Mucosa of stomach (tissue), 1 donor: ENCODE results near the gene OR4S2.

Source experiments
- H3K27me3 ChIP-seq: one replicate; pipeline ENCODE4 v1.7.0; 2013; ENCODE audit warnings: mild to moderate bottlenecking, low read length; ENCODE audit not compliant: control insufficient read depth, insufficient read depth
- H3K36me3 ChIP-seq: one replicate; pipeline ENCODE4 v1.7.0; 2013; ENCODE audit warnings: low read length; ENCODE audit not compliant: control insufficient read depth, insufficient read depth
- H3K4me1 ChIP-seq: one replicate; pipeline ENCODE4 v1.7.0; 2013; ENCODE audit warnings: mild to moderate bottlenecking, low read length; ENCODE audit not compliant: control insufficient read depth, insufficient read depth
- H3K4me3 ChIP-seq: one replicate; pipeline ENCODE4 v1.7.0; 2013; ENCODE audit warnings: low read length
- H3K9ac ChIP-seq: one replicate; pipeline ENCODE4 v1.7.0; 2013; ENCODE audit warnings: mild to moderate bottlenecking, low read length, moderate library complexity
- H3K9me3 ChIP-seq: one replicate; pipeline ENCODE4 v1.7.0; 2013; ENCODE audit warnings: mild to moderate bottlenecking, low read length, moderate library complexity; ENCODE audit not compliant: control insufficient read depth
- donor health status: Pancreatic carcinoma.

Gene OR4S2

DNA sequence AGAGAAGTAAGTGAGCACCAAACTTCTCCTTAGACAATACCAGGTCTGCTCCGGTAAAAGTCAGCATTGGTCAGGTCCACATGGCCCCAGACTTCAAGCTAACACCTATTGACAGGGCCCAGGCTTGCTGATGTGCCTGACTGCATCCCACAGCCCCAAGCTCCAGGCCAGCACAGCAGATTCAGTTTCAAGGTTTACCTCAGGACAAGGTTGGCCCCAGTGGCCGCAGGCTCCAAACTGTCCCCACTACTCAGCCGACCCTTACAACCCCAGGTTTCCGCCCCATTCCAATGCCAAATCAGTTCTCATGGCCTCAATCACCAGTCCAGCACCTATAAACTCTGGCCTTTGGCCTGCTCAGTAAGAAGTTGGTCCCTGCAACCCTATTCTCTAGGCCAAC is 53.3 kb downstream of the OR4S2 start:
- H3K9me3 ChIP-seq, result peaks cover 7% of the 10 kb centered on the region
- no peaks in the 10 kb centered on the region for H3K27me3 ChIP-seq
- H3K36me3 ChIP-seq, result no peaks in the 10 kb centered on the region
- H3K4me3 ChIP-seq, result no peak overlapping the region
- no peaks in the 10 kb centered on the region for H3K4me1 ChIP-seq
- H3K9ac ChIP-seq, result no peak overlapping the region
